D341Med (cell line): ENCODE measurements around the gene DTX3.

Experiments used
- DNase-seq: peaks from one replicate; pipeline ENCODE4 v3.0.0; 2012; ENCODE audit warnings: low spot score

The DTX3 gene

GRCh38 chr12:57620245-57620935 lies 15.8 kb downstream of the DTX3 start:
- DNase-seq, result peak; percentile 43

GRCh38 chr12:57620936-57621496 lies 16.4 kb downstream of the DTX3 start:
- DNase-seq, result peak; percentile 48

GRCh38 chr12:57621497-57622292 lies 17.1 kb downstream of the DTX3 start:
- DNase-seq, result peak; percentile 92

- DNase-seq, result peak; percentile 33
Measured at GRCh38 chr12:57622293-57623245, 17.9 kb downstream of the DTX3 start.

- peak; percentile 6 for DNase-seq
Measured at GRCh38 chr12:57623385-57623784, 18.8 kb downstream of the DTX3 start.

- no peak for DNase-seq
Measured at GRCh38 chr12:57623811-57624390, 19.3 kb downstream of the DTX3 start.

GRCh38 chr12:57624441-57625220 lies 20.0 kb downstream of the DTX3 start:
- no peak for DNase-seq

GRCh38 chr12:57625261-57626032 lies 20.8 kb downstream of the DTX3 start:
- no peak for DNase-seq

GRCh38 chr12:57626111-57626920 lies 21.7 kb downstream of the DTX3 start:
- DNase-seq, result no peak

- no peak for DNase-seq
Measured at GRCh38 chr12:57626921-57627445, 22.4 kb downstream of the DTX3 start.

- peak; percentile 17 for DNase-seq
Measured at GRCh38 chr12:57627501-57628279, 23.1 kb downstream of the DTX3 start.

GRCh38 chr12:57628280-57629191 lies 23.9 kb downstream of the DTX3 start:
- peak; percentile 9 for DNase-seq

- DNase-seq, result peak; percentile 14
Measured at GRCh38 chr12:57629897-57630471, 25.4 kb downstream of the DTX3 start.

GRCh38 chr12:57630891-57631433 lies 26.3 kb downstream of the DTX3 start:
- DNase-seq, result peak; percentile 15

GRCh38 chr12:57631566-57632072 lies 27.0 kb downstream of the DTX3 start:
- DNase-seq, result peak; percentile 53
